Thyroid gland (tissue), 4 donors: ENCODE measurements around the gene ASB15. TPM values are rescaled to one million over a fixed set of nuclear protein-coding genes. Genes with fewer than 3 reads are reported as not detected.

Experiments used
- DNase-seq, 2 donors: peaks; one replicate each; pipeline ENCODE4 v3.0.0-alpha.2; 2019
- H3K27ac ChIP-seq, 3 donors: fragments of 200-600 bp; sonication (generic); 1 replicate in 2 of 3; 2 replicates in 1 of 3; pipeline ENCODE4 v1.5.1; 2016 to 2019; ENCODE audit warnings: mild to moderate bottlenecking in 1 of 3, moderate library complexity in 1 of 3
- H3K27me3 ChIP-seq: fragments of 200-600 bp; sonication (generic); one replicate; pipeline ENCODE4 v1.5.1; 2019
- H3K36me3 ChIP-seq, 2 donors: fragments of 200-600 bp; sonication (generic); one replicate each; pipeline ENCODE4 v1.5.1; 2016 to 2019
- H3K4me1 ChIP-seq, 2 donors: fragments of 200-600 bp; sonication (generic); one replicate each; pipeline ENCODE4 v1.5.1; 2017 to 2019
- H3K4me3 ChIP-seq, 3 donors: fragments of 200-600 bp; sonication (generic); replicated peaks in 1 of 3; 1 replicate in 2 of 3; 2 replicates in 1 of 3; pipeline ENCODE4 v1.5.1; 2016; ENCODE audit warnings: mild to moderate bottlenecking in 1 of 3
- H3K9me3 ChIP-seq: fragments of 200-600 bp; sonication (generic); one replicate; pipeline ENCODE4 v1.5.1; 2017
- CTCF ChIP-seq, 6 experiments: fragments of 200-600 bp in 3 of 6; fragments of 450-650 bp in 3 of 6; sonication (generic) in 3 of 6; IDR thresholded peaks; one replicate each; pipeline ENCODE4 v1.5.1; 2016 to 2019; ENCODE audit warnings: antibody characterized with exemption in 6 of 6, mild to moderate bottlenecking in 2 of 6, inconsistent platforms in 1 of 6, moderate library complexity in 1 of 6
- POLR2A ChIP-seq, 2 donors: fragments of 450-650 bp; IDR thresholded peaks; one replicate each; pipeline ENCODE4 v1.6.1; 2017; ENCODE audit warnings: antibody characterized with exemption in 2 of 2, mild to moderate bottlenecking in 2 of 2, moderate library complexity in 1 of 2
- WGBS, 2 donors: methylation state at CpG; one replicate each; pipeline ENCODE4 v1.1.5; 2017; 5-methylcytosine and 5-hydroxymethylcytosine counted together
- intact Hi-C: fragments of 100-400 bp; cut with DNase I; formaldehyde crosslinking; loops from one replicate; pipeline ENCODE4 v1.15.1; 2023
- total RNA-seq, 4 donors: library from RNA; depleted of rRNA; stranded (reverse); fragments of >200 nt; gene quantifications; one replicate each; pipeline ENCODE4 v1.2.3, GENCODE V29; 2016

Gene ASB15
- total RNA-seq, 4 donors from 2014 or later, result not detected

GRCh38 chr7:123604739-123605138, 3.1 kb downstream of the ASB15 start:
- intact Hi-C loops, result no loop called here
- H3K27me3 ChIP-seq, result no peaks in the 10 kb centered on the region
- TF ChIP-seq CTCF (IDR thresholded peaks at IDR 0.05), result no peak
- no peaks in the 10 kb centered on the region for H3K4me1 ChIP-seq
- no peaks in the 10 kb centered on the region for H3K9me3 ChIP-seq
- H3K4me3 ChIP-seq, result no peak overlapping the region
- H3K36me3 ChIP-seq, result no peaks in the 10 kb centered on the region
- no peak for DNase-seq
- 57 to 59% methylated on average over 3 of the region's 3 CpGs for WGBS, 2 donors
- no peak overlapping the region for H3K27ac ChIP-seq

GRCh38 chr7:123607423-123607975, 5.9 kb downstream of the ASB15 start:
- Histone ChIP-seq H3K36me3 (no peaks in the 10 kb centered on the region), H3K27ac (no peak overlapping the region), H3K4me3 (no peak overlapping the region), H3K9me3 (no peaks in the 10 kb centered on the region), H3K27me3 (no peaks in the 10 kb centered on the region), H3K4me1 (no peaks in the 10 kb centered on the region)
- WGBS, 2 donors, result 82 to 85% methylated on average over 4 of the region's 4 CpGs
- DNase-seq, result no peak
- intact Hi-C loops, result no loop called here
- TF ChIP-seq POLR2A (IDR thresholded peaks at IDR 0.05) (no peak), CTCF (IDR thresholded peaks at IDR 0.05) (no peak)

- Histone ChIP-seq H3K4me3 (no peak overlapping the region), H3K27me3 (no peaks in the 10 kb centered on the region), H3K36me3 (no peaks in the 10 kb centered on the region), H3K27ac (no peak overlapping the region), H3K9me3 (no peaks in the 10 kb centered on the region), H3K4me1 (no peaks in the 10 kb centered on the region)
- no peak for DNase-seq
- 82 to 86% methylated on average over 5 of the region's 5 CpGs for WGBS, 2 donors
- intact Hi-C loops, result no loop called here
- no peak for TF ChIP-seq POLR2A (IDR thresholded peaks at IDR 0.05)
- no peak for TF ChIP-seq CTCF (IDR thresholded peaks at IDR 0.05)
Measured at GRCh38 chr7:123608991-123609882, 7.6 kb downstream of the ASB15 start.

GRCh38 chr7:123609883-123610239, 8.2 kb downstream of the ASB15 start:
- WGBS, 2 donors, result 85 to 87% methylated on average over 2 of the region's 2 CpGs
- H3K36me3 ChIP-seq, result no peaks in the 10 kb centered on the region
- H3K27ac ChIP-seq, result no peak overlapping the region
- no peak overlapping the region for H3K4me3 ChIP-seq
- H3K27me3 ChIP-seq, result no peaks in the 10 kb centered on the region
- no peaks in the 10 kb centered on the region for H3K9me3 ChIP-seq
- H3K4me1 ChIP-seq, result no peaks in the 10 kb centered on the region
- intact Hi-C loops, result no loop called here
- no peak for DNase-seq
- no peak for TF ChIP-seq CTCF (IDR thresholded peaks at IDR 0.05)
- no peak for TF ChIP-seq POLR2A (IDR thresholded peaks at IDR 0.05)

GRCh38 chr7:123612024-123612423, 10.4 kb downstream of the ASB15 start:
- no peaks in the 10 kb centered on the region for H3K4me1 ChIP-seq
- H3K9me3 ChIP-seq, result no peaks in the 10 kb centered on the region
- no peak overlapping the region for H3K4me3 ChIP-seq
- TF ChIP-seq POLR2A (IDR thresholded peaks at IDR 0.05), result no peak
- no peak for TF ChIP-seq CTCF (IDR thresholded peaks at IDR 0.05)
- no peaks in the 10 kb centered on the region for H3K27me3 ChIP-seq
- no peak for DNase-seq
- H3K27ac ChIP-seq, result no peak overlapping the region
- H3K36me3 ChIP-seq, result no peaks in the 10 kb centered on the region
- intact Hi-C loops, result no loop called here
